ENCODE data around the gene SERPINA6. TPM values are rescaled to one million over a fixed set of nuclear protein-coding genes. Genes with fewer than 3 reads are reported as not detected.
"Not testable (repeated sequence)": the region's sequence is repeated elsewhere in the genome, so short reads cannot be mapped to it uniquely, and the experiment has no call there.

SERPINA6 gene, protein sequence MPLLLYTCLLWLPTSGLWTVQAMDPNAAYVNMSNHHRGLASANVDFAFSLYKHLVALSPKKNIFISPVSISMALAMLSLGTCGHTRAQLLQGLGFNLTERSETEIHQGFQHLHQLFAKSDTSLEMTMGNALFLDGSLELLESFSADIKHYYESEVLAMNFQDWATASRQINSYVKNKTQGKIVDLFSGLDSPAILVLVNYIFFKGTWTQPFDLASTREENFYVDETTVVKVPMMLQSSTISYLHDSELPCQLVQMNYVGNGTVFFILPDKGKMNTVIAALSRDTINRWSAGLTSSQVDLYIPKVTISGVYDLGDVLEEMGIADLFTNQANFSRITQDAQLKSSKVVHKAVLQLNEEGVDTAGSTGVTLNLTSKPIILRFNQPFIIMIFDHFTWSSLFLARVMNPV
- not detected for total RNA-seq (2021; fragmentation: NEBNext Ultra II Directional; extraction: Animal tissue kit (Norgen Biotek cat#: 25700))
- long read RNA-seq = 0 reads

DNA sequence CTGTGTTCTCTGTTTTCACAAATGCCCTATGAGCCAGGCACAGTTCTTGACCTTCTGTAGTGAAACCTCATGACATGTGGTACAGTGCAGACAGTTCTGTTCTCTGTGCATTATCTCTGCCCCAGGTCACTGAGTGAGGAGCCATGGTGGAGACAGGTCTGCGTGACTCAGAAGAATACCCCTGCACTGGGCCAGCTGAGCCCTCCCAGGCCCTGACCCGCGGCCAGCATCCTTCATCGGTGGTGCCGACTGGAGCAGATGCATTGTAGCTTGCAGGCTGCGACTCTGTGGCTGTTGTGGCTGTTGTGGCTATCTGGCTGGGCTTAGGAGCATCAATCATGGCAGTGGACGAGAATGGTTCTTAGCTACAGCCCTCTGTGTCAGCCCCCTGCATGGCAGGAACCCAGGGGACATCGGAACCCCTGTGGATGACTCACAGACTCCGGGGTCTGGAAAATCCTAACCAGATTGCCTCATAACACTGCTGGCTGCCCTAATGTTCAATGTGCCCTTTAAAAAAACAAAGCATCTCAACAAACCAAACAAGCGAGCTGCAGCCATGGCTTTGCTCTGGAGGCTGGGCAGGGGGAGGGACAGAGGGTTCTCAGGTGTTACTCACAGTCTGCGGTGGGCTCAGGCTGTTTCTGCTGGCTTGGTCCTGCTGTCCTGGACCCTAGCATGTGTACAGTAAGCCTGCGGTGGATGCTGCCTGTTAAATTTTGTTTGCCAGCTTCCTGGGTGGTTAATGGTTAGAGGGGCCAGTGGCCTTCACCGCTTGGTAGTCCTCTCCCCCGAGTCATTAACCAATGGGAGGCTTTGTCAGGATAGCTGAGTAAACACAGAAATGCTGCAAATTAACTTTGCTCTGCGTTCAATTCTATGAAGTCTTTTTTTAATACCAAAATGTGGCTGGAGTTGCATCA lies at the start of gene SERPINA6:
SERPINA6 (minus strand) TSS at position 689 of the 923 bp plus-strand sequence. CDS start 8,688 bp downstream, outside the sequence.
- no peak within 1 kb of the TSS for H3K27ac Mint-ChIP-seq
- H3K4me1 Mint-ChIP-seq (ENCODE audit: low read depth) = no peaks in the 10 kb centered on the region
- H3K9me3 Mint-ChIP-seq = peaks cover 4% of the 10 kb centered on the region
- TF ChIP-seq, protein P1, sequence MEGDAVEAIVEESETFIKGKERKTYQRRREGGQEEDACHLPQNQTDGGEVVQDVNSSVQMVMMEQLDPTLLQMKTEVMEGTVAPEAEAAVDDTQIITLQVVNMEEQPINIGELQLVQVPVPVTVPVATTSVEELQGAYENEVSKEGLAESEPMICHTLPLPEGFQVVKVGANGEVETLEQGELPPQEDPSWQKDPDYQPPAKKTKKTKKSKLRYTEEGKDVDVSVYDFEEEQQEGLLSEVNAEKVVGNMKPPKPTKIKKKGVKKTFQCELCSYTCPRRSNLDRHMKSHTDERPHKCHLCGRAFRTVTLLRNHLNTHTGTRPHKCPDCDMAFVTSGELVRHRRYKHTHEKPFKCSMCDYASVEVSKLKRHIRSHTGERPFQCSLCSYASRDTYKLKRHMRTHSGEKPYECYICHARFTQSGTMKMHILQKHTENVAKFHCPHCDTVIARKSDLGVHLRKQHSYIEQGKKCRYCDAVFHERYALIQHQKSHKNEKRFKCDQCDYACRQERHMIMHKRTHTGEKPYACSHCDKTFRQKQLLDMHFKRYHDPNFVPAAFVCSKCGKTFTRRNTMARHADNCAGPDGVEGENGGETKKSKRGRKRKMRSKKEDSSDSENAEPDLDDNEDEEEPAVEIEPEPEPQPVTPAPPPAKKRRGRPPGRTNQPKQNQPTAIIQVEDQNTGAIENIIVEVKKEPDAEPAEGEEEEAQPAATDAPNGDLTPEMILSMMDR (IDR thresholded peaks at IDR 0.05) = no peak
- peaks cover 6% of the 10 kb centered on the region for H3K27me3 Mint-ChIP-seq (ENCODE audit: insufficient read depth)
- no peaks in the 10 kb centered on the region for H3K36me3 Mint-ChIP-seq (ENCODE audit: low read depth)
- no peak for DNase-seq
- H3K4me3 Mint-ChIP-seq = no peak within 1 kb of the TSS

DNA sequence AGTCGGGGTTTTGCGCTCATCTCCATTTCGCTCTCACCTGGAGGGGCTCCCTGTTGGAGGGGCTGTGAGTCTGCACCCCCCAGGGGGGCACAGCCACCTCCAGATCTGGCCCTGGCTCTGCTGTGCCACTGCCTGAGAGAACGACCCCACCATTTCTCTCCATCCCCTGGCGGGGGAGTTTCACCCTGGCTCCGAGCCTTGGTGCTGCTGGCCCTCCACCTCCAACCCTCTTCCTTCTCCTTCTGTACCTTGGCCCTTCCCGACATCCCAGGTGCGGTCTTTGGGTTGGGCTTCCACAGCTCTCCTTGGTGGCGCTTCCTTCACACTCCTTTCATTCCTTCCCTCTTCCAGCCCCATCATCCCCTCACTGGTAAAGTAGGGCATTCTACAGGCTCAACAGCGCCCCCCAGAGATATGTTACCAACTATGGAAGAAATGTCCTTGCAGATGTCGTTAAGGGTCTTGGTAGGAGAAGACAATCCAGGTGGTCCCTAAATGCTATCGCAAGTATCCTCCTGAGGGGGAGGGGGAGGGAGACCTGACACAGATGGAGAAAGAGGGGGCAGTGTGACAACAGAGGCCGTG lies 49.0 kb upstream of the SERPINA6 start:
- H3K4me1 Mint-ChIP-seq (ENCODE audit: low read depth) = peaks cover 31% of the 10 kb centered on the region
- TF ChIP-seq, protein P1 (IDR thresholded peaks at IDR 0.05) = peak; percentile 23
- no peak overlapping the region for H3K27ac Mint-ChIP-seq
- H3K27me3 Mint-ChIP-seq (ENCODE audit: insufficient read depth) = peaks cover 2% of the 10 kb centered on the region
- peaks cover 27% of the 10 kb centered on the region for H3K9me3 Mint-ChIP-seq
- no peak for DNase-seq
- H3K36me3 Mint-ChIP-seq (ENCODE audit: low read depth) = no peaks in the 10 kb centered on the region
- H3K4me3 Mint-ChIP-seq = no peak overlapping the region

DNA sequence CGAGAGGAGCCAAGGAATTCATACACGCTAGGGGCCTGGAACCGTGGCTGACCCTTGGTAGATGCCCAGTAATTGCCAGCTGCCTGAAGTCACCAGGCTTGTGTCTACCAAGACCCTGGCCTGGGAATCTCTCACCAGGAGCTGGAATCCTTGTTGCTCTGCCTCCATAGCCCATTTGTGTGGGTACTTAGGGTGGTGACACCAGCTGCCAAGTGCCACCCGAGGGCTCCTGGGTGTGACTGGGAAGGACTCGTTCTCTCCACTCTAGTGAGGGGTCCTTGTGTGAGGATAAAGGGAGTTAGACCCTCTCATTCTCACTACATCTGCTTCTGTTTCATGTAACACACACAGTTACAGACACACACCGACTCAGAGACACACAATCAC lies 47.4 kb upstream of the SERPINA6 start:
- TF ChIP-seq, protein P1 (IDR thresholded peaks at IDR 0.05) = no peak
- Mint-ChIP-seq H3K4me3 (no peak overlapping the region), H3K9me3 (peaks cover 20% of the 10 kb centered on the region), H3K36me3 (ENCODE audit: low read depth) (no peaks in the 10 kb centered on the region), H3K27me3 (ENCODE audit: insufficient read depth) (peaks cover 2% of the 10 kb centered on the region), H3K27ac (no peak overlapping the region), H3K4me1 (ENCODE audit: low read depth) (peaks cover 31% of the 10 kb centered on the region)
- DNase-seq = no peak

DNA sequence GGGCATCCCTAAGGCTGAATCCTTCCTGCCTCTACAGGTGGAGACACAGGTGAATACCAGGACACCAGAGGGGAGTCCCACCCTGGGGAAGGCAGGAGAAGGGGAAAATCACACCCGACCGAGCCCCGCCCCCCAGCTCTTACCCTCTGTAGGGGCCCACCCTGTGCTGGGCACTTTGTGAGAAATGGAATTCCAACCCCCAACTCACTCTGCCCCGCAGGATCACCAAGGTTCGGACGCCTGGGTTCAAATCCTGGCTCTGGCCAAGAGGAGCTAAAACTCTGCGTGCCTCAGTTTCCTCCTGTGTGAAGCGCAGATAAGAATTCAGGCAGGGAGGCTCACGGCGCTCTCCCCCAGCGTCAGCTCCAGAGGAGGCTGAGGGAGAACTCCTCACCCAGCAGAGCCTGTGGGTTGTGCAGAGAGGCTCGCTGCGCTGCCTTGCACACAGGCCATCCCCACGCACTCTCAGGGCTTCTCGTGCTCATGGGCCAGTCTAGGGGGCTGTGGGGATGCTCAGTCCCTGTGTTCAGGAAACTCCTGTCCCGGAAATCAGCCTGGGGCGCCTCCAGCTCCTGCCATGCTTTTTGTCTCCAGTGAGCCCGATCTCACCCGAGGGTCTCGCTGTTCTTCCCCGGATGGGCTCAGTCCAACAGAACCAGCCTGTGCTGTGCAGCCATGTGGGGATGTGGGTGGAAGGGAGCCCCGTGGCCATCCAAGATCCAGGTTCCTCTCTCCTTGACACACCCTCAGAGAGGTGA lies 46.8 kb upstream of the SERPINA6 start:
- H3K4me3 Mint-ChIP-seq; H3K27me3 Mint-ChIP-seq (ENCODE audit: insufficient read depth); H3K36me3 Mint-ChIP-seq (ENCODE audit: low read depth); DNase-seq; H3K27ac Mint-ChIP-seq: not testable (repeated sequence)
- H3K9me3 Mint-ChIP-seq = peaks cover 14% of the 10 kb centered on the region
- H3K4me1 Mint-ChIP-seq (ENCODE audit: low read depth) = peaks cover 27% of the 10 kb centered on the region

DNA sequence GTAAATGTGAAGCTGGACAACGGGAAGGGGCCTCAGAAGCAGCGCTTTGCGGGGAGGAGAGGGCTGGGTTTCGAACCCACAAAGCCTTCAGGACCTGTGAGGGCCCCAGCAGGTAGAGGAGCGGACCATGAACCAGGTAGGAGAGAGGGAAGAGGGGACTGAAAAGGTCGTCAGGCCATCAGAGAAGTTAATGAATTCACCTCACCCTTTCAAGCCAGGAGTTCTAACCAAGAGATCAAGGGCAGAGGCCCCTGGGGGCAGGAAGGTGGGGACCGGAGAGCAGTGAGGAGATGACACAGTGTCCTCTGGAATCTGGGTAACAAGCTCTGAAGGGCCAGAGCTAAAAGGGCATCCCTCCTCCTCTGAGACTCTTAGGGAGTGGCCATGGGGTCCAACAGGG lies 45.8 kb upstream of the SERPINA6 start:
- TF ChIP-seq, protein P1 (IDR thresholded peaks at IDR 0.05) = no peak
- Mint-ChIP-seq H3K4me1 (ENCODE audit: low read depth) (peaks cover 17% of the 10 kb centered on the region), H3K9me3 (peaks cover 12% of the 10 kb centered on the region), H3K4me3 (no peak overlapping the region), H3K36me3 (ENCODE audit: low read depth) (no peaks in the 10 kb centered on the region), H3K27me3 (ENCODE audit: insufficient read depth) (no peaks in the 10 kb centered on the region; the same call in none of the 2 replicates), H3K27ac (no peak overlapping the region)
- no peak for DNase-seq

Measured in HFFc6 (cell line).